Skeletal muscle satellite cell (primary cell): ENCODE measurements around the gene NTRK1.

ENCODE experiments used
- H3K27me3 ChIP-seq: 2 replicates; pipeline ENCODE4 v1.7.0; 2013; ENCODE audit warnings: low read length; ENCODE audit not compliant: control insufficient read depth, insufficient read depth
- H3K36me3 ChIP-seq: 2 replicates; pipeline ENCODE4 v1.7.0; 2013; ENCODE audit warnings: mild to moderate bottlenecking, control low read depth, low read length; ENCODE audit not compliant: insufficient read depth
- H3K4me1 ChIP-seq: 2 replicates; pipeline ENCODE4 v1.7.0; 2013; ENCODE audit warnings: low read length; ENCODE audit not compliant: control insufficient read depth, insufficient read depth
- H3K4me2 ChIP-seq: 2 replicates; pipeline ENCODE4 v1.7.0; 2013; ENCODE audit warnings: mild to moderate bottlenecking, low read length
- H3K4me3 ChIP-seq: 2 replicates; pipeline ENCODE4 v1.7.0; 2013; ENCODE audit warnings: low read length
- H3K9ac ChIP-seq: 2 replicates; pipeline ENCODE4 v1.7.0; 2013; ENCODE audit warnings: mild to moderate bottlenecking, low read depth, low read length, moderate library complexity
- H3K9me3 ChIP-seq: replicated peaks from 2 replicates; pipeline ENCODE4 v1.7.0; 2013; ENCODE audit warnings: mild to moderate bottlenecking, control low read depth, low read length

The NTRK1 gene

GRCh38 chr1:156860113-156860627 is 495 bp upstream of the NTRK1 start:
- Histone ChIP-seq H3K4me3 (peak overlapping the region; percentile 59), H3K9ac (no peak overlapping the region), H3K36me3 (no peaks in the 10 kb centered on the region), H3K4me2 (peak overlapping the region; percentile 87), H3K27me3 (peaks cover 88% of the 10 kb centered on the region), H3K9me3 (no peaks in the 10 kb centered on the region), H3K4me1 (peaks cover 15% of the 10 kb centered on the region)

- Histone ChIP-seq H3K4me1 (peaks cover 15% of the 10 kb centered on the region), H3K9ac (no peak overlapping the region), H3K9me3 (no peaks in the 10 kb centered on the region), H3K36me3 (no peaks in the 10 kb centered on the region), H3K4me2 (no peak overlapping the region), H3K27me3 (peaks cover 87% of the 10 kb centered on the region), H3K4me3 (no peak overlapping the region)
Measured at GRCh38 chr1:156862584-156862983, 1.9 kb downstream of the NTRK1 start.

- no peaks in the 10 kb centered on the region for H3K36me3 ChIP-seq
- peaks cover 15% of the 10 kb centered on the region for H3K4me1 ChIP-seq
- H3K9ac ChIP-seq, result no peak overlapping the region
- no peak overlapping the region for H3K4me2 ChIP-seq
- peaks cover 85% of the 10 kb centered on the region for H3K27me3 ChIP-seq
- no peaks in the 10 kb centered on the region for H3K9me3 ChIP-seq
- H3K4me3 ChIP-seq, result no peak overlapping the region
Measured at GRCh38 chr1:156862997-156863599, 2.4 kb downstream of the NTRK1 start.

GRCh38 chr1:156863631-156864030 is 3.0 kb downstream of the NTRK1 start:
- peaks cover 15% of the 10 kb centered on the region for H3K4me1 ChIP-seq
- H3K9me3 ChIP-seq, result no peaks in the 10 kb centered on the region
- H3K36me3 ChIP-seq, result no peaks in the 10 kb centered on the region
- no peak overlapping the region for H3K9ac ChIP-seq
- peaks cover 85% of the 10 kb centered on the region for H3K27me3 ChIP-seq
- no peak overlapping the region for H3K4me3 ChIP-seq
- no peak overlapping the region for H3K4me2 ChIP-seq

GRCh38 chr1:156864796-156865195 is 4.1 kb downstream of the NTRK1 start:
- Histone ChIP-seq H3K27me3 (peaks cover 78% of the 10 kb centered on the region), H3K4me2 (no peak overlapping the region), H3K9me3 (no peaks in the 10 kb centered on the region), H3K4me1 (peaks cover 10% of the 10 kb centered on the region), H3K36me3 (no peaks in the 10 kb centered on the region), H3K4me3 (no peak overlapping the region), H3K9ac (no peak overlapping the region)

GRCh38 chr1:156865258-156865657 is 4.6 kb downstream of the NTRK1 start:
- no peak overlapping the region for H3K4me2 ChIP-seq
- H3K4me1 ChIP-seq, result peaks cover 11% of the 10 kb centered on the region
- no peaks in the 10 kb centered on the region for H3K9me3 ChIP-seq
- H3K36me3 ChIP-seq, result no peaks in the 10 kb centered on the region
- no peak overlapping the region for H3K4me3 ChIP-seq
- H3K27me3 ChIP-seq, result peaks cover 73% of the 10 kb centered on the region
- H3K9ac ChIP-seq, result no peak overlapping the region

- H3K4me3 ChIP-seq, result no peak overlapping the region
- H3K27me3 ChIP-seq, result peaks cover 69% of the 10 kb centered on the region
- no peak overlapping the region for H3K9ac ChIP-seq
Measured at GRCh38 chr1:156865865-156866248, 5.2 kb downstream of the NTRK1 start.

GRCh38 chr1:156866249-156866909 is 5.7 kb downstream of the NTRK1 start:
- no peak overlapping the region for H3K4me2 ChIP-seq
- H3K9me3 ChIP-seq, result no peaks in the 10 kb centered on the region
- no peak overlapping the region for H3K9ac ChIP-seq
- H3K36me3 ChIP-seq, result no peaks in the 10 kb centered on the region
- no peak overlapping the region for H3K4me3 ChIP-seq
- peaks cover 64% of the 10 kb centered on the region for H3K27me3 ChIP-seq
- peaks cover 15% of the 10 kb centered on the region for H3K4me1 ChIP-seq

More at GRCh38 chr1:156865865-156866248, 5.2 kb downstream of the NTRK1 start:
- Histone ChIP-seq H3K9me3 (no peaks in the 10 kb centered on the region), H3K4me2 (no peak overlapping the region), H3K4me1 (peaks cover 12% of the 10 kb centered on the region), H3K36me3 (no peaks in the 10 kb centered on the region)

GRCh38 chr1:156868341-156868740 is 7.7 kb downstream of the NTRK1 start:
- Histone ChIP-seq H3K9ac (no peak overlapping the region), H3K4me2 (no peak overlapping the region), H3K9me3 (no peaks in the 10 kb centered on the region), H3K27me3 (peaks cover 47% of the 10 kb centered on the region), H3K4me1 (peaks cover 15% of the 10 kb centered on the region), H3K36me3 (no peaks in the 10 kb centered on the region), H3K4me3 (no peak overlapping the region)

GRCh38 chr1:156869455-156869854 is 8.8 kb downstream of the NTRK1 start:
- Histone ChIP-seq H3K9me3 (no peaks in the 10 kb centered on the region), H3K4me1 (peaks cover 15% of the 10 kb centered on the region), H3K4me3 (no peak overlapping the region), H3K27me3 (peaks cover 47% of the 10 kb centered on the region), H3K4me2 (no peak overlapping the region), H3K9ac (no peak overlapping the region), H3K36me3 (no peaks in the 10 kb centered on the region)

GRCh38 chr1:156873659-156874058 is 13.0 kb downstream of the NTRK1 start:
- Histone ChIP-seq H3K4me1 (peaks cover 15% of the 10 kb centered on the region), H3K36me3 (no peaks in the 10 kb centered on the region), H3K27me3 (peaks cover 48% of the 10 kb centered on the region)

GRCh38 chr1:156874142-156874541 is 13.5 kb downstream of the NTRK1 start:
- no peaks in the 10 kb centered on the region for H3K36me3 ChIP-seq
- peaks cover 52% of the 10 kb centered on the region for H3K27me3 ChIP-seq
- H3K4me3 ChIP-seq, result no peak overlapping the region
- no peak overlapping the region for H3K4me2 ChIP-seq
- H3K9me3 ChIP-seq, result no peaks in the 10 kb centered on the region
- H3K4me1 ChIP-seq, result peaks cover 15% of the 10 kb centered on the region
- no peak overlapping the region for H3K9ac ChIP-seq

More at GRCh38 chr1:156873659-156874058, 13.0 kb downstream of the NTRK1 start:
- no peaks in the 10 kb centered on the region for H3K9me3 ChIP-seq
- H3K4me3 ChIP-seq, result no peak overlapping the region
- no peak overlapping the region for H3K4me2 ChIP-seq
- no peak overlapping the region for H3K9ac ChIP-seq
